T-helper 22 cell (primary cell): ENCODE data around the gene COL7A1.
"Not testable (repeated sequence)": the region's sequence is repeated elsewhere in the genome, so short reads cannot be mapped to it uniquely, and the experiment has no call there.

Experiments
- DNase-seq: peaks from one replicate; pipeline ENCODE4 v3.0.0-alpha.2; 2020; ENCODE audit warnings: low read depth

The COL7A1 gene

GRCh38 chr3:48563382-48563918 lies 31.7 kb downstream of the COL7A1 start, which contains the start of gene UCN2:
Gene UCN2 (minus strand): TSS chr3:48563781. CDS start chr3:48563124, 657 bp downstream.
- no peak for DNase-seq

GRCh38 chr3:48562367-48563095 lies 32.6 kb downstream of the COL7A1 start:
- DNase-seq = no peak

GRCh38 chr3:48561045-48561736 lies 33.9 kb downstream of the COL7A1 start:
- no peak for DNase-seq

- no peak for DNase-seq
These were observed 34.5 kb downstream of the COL7A1 start for GRCh38 chr3:48560648-48561018.

GRCh38 chr3:48558493-48559134 lies 36.5 kb downstream of the COL7A1 start:
- no peak for DNase-seq

GRCh38 chr3:48556796-48557626 lies 38.1 kb downstream of the COL7A1 start, which contains the start of gene PFKFB4:
Gene PFKFB4 (minus strand): TSS chr3:48556803. CDS start chr3:48556777, 26 bp downstream.
- DNase-seq = peak; percentile 99

GRCh38 chr3:48555949-48556795 lies 39.0 kb downstream of the COL7A1 start:
- no peak for DNase-seq

GRCh38 chr3:48555231-48555948 lies 39.7 kb downstream of the COL7A1 start:
- DNase-seq = no peak

GRCh38 chr3:48553886-48554845 lies 41.0 kb downstream of the COL7A1 start:
- DNase-seq = no peak

- DNase-seq = no peak
These were observed 41.8 kb downstream of the COL7A1 start for GRCh38 chr3:48553361-48553760.

- DNase-seq = no peak
These were observed 42.8 kb downstream of the COL7A1 start for GRCh38 chr3:48552111-48552951.

- not testable (repeated sequence) for DNase-seq
These were observed 43.5 kb downstream of the COL7A1 start for GRCh38 chr3:48551651-48552050.

GRCh38 chr3:48548729-48549705 lies 46.1 kb downstream of the COL7A1 start:
- peak; percentile 50 for DNase-seq

GRCh38 chr3:48548126-48548525 lies 47.0 kb downstream of the COL7A1 start:
- DNase-seq = no peak

GRCh38 chr3:48546203-48546829 lies 48.8 kb downstream of the COL7A1 start:
- no peak for DNase-seq

GRCh38 chr3:48544141-48544540 lies 51.0 kb downstream of the COL7A1 start:
- DNase-seq = no peak
